NCI-H2227 (cell line): ENCODE measurements around the gene SSRP1.

Experiments
- DNase-seq: peaks from one replicate; lab custom pipeline; 2025; ENCODE audit not compliant: unreplicated experiment; lab: John Stamatoyannopoulos, UW

The SSRP1 gene

GRCh38 chr11:57318178-57318577 lies 17.5 kb downstream of the SSRP1 start:
- no peak for DNase-seq

- peak; percentile 60 for DNase-seq
These were observed 19.7 kb downstream of the SSRP1 start for GRCh38 chr11:57316017-57316416.

- peak; percentile 62 for DNase-seq
These were observed 20.2 kb downstream of the SSRP1 start for GRCh38 chr11:57315491-57315890.

- DNase-seq, result no peak
These were observed 21.3 kb downstream of the SSRP1 start for GRCh38 chr11:57314221-57314973.

- no peak for DNase-seq
These were observed 21.9 kb downstream of the SSRP1 start for GRCh38 chr11:57313788-57314135.

GRCh38 chr11:57313071-57313787 lies 22.5 kb downstream of the SSRP1 start:
- DNase-seq, result no peak

GRCh38 chr11:57312511-57313021 lies 23.1 kb downstream of the SSRP1 start:
- no peak for DNase-seq

- peak; percentile 78 for DNase-seq
These were observed 24.4 kb downstream of the SSRP1 start for GRCh38 chr11:57311109-57311936.

GRCh38 chr11:57310630-57311086 lies 25.0 kb downstream of the SSRP1 start:
- peak; percentile 68 for DNase-seq

GRCh38 chr11:57310091-57310490 lies 25.6 kb downstream of the SSRP1 start:
- no peak for DNase-seq

GRCh38 chr11:57309106-57310059 lies 26.3 kb downstream of the SSRP1 start:
- DNase-seq, result no peak

- DNase-seq, result no peak
These were observed 27.1 kb downstream of the SSRP1 start for GRCh38 chr11:57308426-57309060.

- no peak for DNase-seq
These were observed 27.9 kb downstream of the SSRP1 start for GRCh38 chr11:57307666-57308270.

GRCh38 chr11:57306940-57307565 lies 28.6 kb downstream of the SSRP1 start:
- DNase-seq, result no peak

- no peak for DNase-seq
These were observed 29.4 kb downstream of the SSRP1 start for GRCh38 chr11:57306161-57306876.

GRCh38 chr11:57305523-57305922 lies 30.2 kb downstream of the SSRP1 start:
- no peak for DNase-seq

GRCh38 chr11:57303990-57304579 lies 31.6 kb downstream of the SSRP1 start:
- DNase-seq, result no peak
